Choroid plexus epithelial cell (primary cell): Measurements from ENCODE around the gene ISY1.
"Not testable (repeated sequence)": the region's sequence is repeated elsewhere in the genome, so short reads cannot be mapped to it uniquely, and the experiment has no call there.

Source experiments
- DNase-seq: peaks from one replicate; pipeline ENCODE4 v3.0.0-alpha.2; 2010; ENCODE audit warnings: low read depth
- H3K4me3 ChIP-seq: 2 replicates; pipeline ENCODE4 v1.5.1; 2011; ENCODE audit warnings: low read depth, mild to moderate bottlenecking, control low read depth, low read length, moderate library complexity
- TF ChIP-seq, protein P1 (sequence below): conservative IDR thresholded peaks from 2 replicates; pipeline ENCODE4 v1.5.1; 2011; ENCODE audit warnings: low read depth, mild to moderate bottlenecking, control low read depth, inconsistent platforms, low read length, moderate library complexity

The ISY1 gene

DNA sequence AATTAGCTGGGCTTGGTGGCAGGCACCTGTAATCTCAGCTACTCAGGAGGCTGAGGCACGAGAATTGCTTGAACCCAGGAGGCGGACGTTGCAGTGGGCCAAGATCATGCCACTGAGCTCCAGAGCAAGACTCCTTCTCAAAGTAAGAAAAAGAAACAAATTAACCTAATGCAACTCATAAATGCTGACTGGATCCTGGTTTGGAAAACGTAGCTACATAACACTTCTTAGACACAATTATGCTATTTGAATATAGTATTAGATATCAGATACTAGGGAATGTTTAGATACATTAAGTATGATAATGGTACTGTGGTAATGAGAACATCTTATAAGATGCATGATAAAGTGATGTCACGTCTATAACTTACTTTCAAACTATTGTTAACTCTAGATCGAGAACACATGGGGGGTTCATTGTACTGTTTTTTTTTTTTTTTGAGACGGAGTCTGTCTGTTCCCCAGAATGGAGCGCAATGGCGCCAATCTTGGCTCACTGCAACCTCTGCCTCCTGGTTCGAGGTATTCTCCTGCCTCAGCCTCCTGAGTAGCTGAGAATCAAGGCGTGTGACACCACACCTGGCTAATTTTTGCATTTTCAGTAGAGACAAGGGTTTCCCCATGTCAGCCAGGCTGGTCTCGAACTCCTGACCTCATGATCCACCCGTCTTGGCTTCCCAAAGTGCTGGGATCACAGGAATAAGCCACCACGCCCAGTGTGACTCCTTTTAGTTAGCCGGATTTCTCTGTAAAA is 5.9 kb upstream of the ISY1 start:
- DNase-seq, result no peak
- TF ChIP-seq, protein P1, sequence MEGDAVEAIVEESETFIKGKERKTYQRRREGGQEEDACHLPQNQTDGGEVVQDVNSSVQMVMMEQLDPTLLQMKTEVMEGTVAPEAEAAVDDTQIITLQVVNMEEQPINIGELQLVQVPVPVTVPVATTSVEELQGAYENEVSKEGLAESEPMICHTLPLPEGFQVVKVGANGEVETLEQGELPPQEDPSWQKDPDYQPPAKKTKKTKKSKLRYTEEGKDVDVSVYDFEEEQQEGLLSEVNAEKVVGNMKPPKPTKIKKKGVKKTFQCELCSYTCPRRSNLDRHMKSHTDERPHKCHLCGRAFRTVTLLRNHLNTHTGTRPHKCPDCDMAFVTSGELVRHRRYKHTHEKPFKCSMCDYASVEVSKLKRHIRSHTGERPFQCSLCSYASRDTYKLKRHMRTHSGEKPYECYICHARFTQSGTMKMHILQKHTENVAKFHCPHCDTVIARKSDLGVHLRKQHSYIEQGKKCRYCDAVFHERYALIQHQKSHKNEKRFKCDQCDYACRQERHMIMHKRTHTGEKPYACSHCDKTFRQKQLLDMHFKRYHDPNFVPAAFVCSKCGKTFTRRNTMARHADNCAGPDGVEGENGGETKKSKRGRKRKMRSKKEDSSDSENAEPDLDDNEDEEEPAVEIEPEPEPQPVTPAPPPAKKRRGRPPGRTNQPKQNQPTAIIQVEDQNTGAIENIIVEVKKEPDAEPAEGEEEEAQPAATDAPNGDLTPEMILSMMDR, result no peak
- no peak overlapping the region for H3K4me3 ChIP-seq

- not testable (repeated sequence) for DNase-seq, H3K4me3 ChIP-seq
Observed at GRCh38 chr3:129165594-129165993, 4.7 kb upstream of the ISY1 start.

- no peak overlapping the region for H3K4me3 ChIP-seq
- no peak for DNase-seq
- TF ChIP-seq, protein P1, result no peak
Observed at GRCh38 chr3:129164500-129164899, 3.6 kb upstream of the ISY1 start.

DNA sequence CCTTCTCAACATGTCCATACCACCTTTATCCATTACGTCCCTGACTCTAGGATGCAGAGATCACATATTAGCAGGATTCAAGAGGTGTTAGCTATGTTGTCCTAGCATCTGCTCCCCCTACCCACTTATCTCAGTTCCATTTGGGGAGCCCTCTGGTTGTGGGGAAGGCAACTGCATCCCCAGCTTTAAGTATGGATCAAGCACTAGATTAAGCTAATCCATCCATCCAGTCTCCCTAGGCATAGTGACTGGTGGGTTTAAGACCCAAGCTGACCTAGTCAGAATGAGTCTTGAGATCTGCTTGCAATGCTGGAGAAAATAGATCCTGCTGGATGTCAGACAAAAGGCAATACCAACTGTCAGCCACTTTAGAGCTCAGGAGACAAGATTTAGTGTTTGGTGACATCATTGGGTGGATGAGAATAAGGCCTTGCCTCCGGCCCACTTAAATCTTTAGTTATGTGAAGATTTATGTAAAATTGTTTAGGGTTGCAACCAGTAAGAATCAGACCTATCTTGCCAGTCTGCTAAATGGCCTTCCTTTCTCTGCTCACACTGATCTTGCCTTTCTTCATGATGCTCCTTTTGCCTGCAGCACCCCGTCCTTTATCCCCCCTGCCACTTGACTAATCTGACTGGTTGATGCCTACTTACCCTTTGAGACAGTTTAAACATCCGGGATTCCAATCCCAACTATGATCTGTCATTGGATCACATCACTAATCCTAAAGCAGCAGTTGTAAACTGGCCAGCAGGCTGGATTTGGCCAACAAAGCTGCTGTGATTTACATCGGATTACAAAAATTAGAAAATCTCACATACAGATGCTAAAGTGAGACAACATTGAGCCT is 2.1 kb upstream of the ISY1 start:
- H3K4me3 ChIP-seq, result no peak overlapping the region
- no peak for DNase-seq
- TF ChIP-seq, protein P1, result peak; percentile 44

- H3K4me3 ChIP-seq, result peak overlapping the region; percentile 82
- peak; percentile 25 for DNase-seq
- TF ChIP-seq, protein P1, result no peak
Observed at GRCh38 chr3:129161860-129162271, 1.0 kb upstream of the ISY1 start.

DNA sequence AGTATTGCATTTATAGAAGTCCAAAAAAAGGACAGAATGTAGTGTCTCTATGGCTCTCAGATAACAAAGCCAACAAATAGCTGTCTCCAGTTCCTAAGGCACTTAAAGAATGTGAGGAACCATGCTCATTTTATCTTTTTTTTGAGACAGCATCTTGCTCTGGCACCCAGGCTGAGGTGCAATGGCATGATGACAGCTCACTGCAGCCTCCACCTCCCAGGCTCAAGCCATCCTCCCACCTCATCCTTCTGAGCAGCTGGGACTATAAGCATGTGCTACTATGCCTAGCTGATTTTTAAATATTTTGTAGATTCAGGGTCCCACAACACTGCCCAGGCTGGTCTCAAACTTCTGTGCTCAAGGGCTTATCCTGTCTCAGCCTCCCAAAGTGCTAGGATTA is 16.1 kb downstream of the ISY1 start:
- no peak overlapping the region for H3K4me3 ChIP-seq
- TF ChIP-seq, protein P1, result no peak
- DNase-seq, result no peak

- not testable (repeated sequence) for DNase-seq, H3K4me3 ChIP-seq
Observed at GRCh38 chr3:129141011-129141410, 19.9 kb downstream of the ISY1 start.

DNA sequence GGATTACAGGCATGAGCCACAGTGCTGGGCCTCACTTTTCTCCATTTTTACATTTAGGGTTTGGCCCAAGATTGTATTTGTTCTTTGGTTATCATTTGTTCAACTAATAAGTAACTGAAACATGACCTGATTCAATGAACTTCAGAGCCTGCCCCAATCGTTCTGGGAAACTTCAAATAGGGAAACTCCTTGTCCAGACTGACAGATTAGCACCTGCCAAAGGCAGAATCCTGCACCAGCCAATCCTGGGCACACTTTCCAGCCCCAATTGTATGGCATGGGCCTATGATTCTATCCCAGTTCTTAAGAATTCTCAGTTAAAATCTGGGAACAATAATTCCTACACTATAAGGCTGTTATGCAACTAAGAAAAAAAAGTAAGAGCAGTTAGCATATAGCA is 21.0 kb downstream of the ISY1 start:
- TF ChIP-seq, protein P1, result no peak
- no peak for DNase-seq

DNA sequence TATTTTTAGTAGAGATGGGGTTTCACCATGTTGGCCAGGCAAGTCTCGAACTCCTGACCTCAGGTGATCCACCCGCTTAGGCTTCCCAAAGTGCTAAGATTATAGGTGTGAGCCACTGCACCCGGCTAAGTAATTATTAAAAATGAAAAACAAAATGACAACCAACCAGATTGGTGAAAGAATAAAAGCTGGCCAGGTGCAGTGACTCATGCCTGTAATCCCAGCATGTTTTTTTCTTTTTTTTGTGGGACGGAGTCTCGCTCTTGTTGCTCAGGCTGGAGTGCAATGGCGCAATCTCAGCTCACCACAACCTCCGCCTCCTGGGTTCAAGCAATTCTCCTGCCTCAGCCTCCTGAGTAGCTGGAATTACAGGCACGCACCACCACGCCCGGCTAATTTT is 24.6 kb downstream of the ISY1 start:
- H3K4me3 ChIP-seq, DNase-seq: not testable (repeated sequence)

More for the DNA sequence above, 21.0 kb downstream of the ISY1 start:
- no peak overlapping the region for H3K4me3 ChIP-seq
